WTC11 (cell line): ENCODE data around the gene KRTAP10-10.

Source experiments
- CTCF ChIP-seq: fragments of 200-600 bp; IDR thresholded peaks from 2 replicates; pipeline ENCODE4 v1.8.0; 2022; ENCODE audit warnings: antibody characterized with exemption
- FOXK1 ChIP-seq: sonication (generic); formaldehyde crosslinking; IDR thresholded peaks from 2 replicates; pipeline ENCODE4 v1.8.0; 2022; ENCODE audit warnings: mild to moderate bottlenecking, moderate library complexity, missing genetic modification reagents
- TP53 ChIP-seq: sonication (generic); formaldehyde crosslinking; IDR thresholded peaks from 2 replicates; pipeline ENCODE4 v1.8.1; 2023; ENCODE audit warnings: mild to moderate bottlenecking, missing genetic modification reagents

- TF ChIP-seq FOXK1 (CRISPR knock-in tag) = no peak
- TF ChIP-seq CTCF = no peak
- TF ChIP-seq TP53 (CRISPR knock-in tag) = no peak
Measured at GRCh38 chr21:44590311-44590721, 46.8 kb upstream of the KRTAP10-10 start.
